Measurements from ENCODE around the gene PLAU.

DNA sequence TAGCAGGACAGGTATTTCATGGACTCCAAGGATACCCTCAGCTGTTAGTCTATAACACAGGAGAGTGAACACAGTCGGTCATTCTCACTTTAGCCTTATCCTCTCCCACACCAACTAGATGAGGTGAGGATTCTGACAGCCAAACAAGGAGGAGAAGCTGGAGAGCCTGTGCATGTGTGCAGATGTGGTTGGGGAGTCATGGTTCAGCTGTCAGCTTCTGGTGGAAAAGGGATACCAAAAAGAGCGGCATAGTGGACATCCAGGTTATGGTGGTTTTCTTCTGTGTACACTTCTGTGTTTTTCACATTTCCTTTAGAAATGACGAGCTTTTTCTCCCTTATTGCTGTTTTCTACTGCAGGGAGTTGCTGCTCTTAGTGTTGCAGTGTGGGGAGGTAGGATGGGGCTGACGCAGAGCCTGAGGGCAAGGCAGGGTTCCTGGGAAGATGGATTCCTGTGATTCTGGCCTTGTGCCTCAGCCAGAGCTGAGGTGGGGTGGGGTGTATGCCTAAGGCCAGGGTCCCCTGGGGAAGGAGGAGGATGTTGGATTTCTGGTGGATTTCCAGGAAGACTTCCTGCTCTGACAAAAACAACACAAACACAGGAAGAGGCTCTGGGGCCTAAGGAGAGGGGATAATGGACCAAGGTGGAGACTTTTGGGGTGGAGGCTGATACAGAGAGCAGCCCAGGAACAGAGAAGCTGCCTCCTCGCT is 26.6 kb downstream of the PLAU start:
- TF ChIP-seq CEBPB (IDR thresholded peaks at IDR 0.05) (no peak), ZBTB7A (IDR thresholded peaks at IDR 0.05; ENCODE audit: low read depth) (no peak), MAX (IDR thresholded peaks at IDR 0.05) (no peak), EP300 (IDR thresholded peaks at IDR 0.05; ENCODE audit: borderline replicate concordance) (no peak), TCF12 (IDR thresholded peaks at IDR 0.05; ENCODE audit: low read depth) (no peak), EGR1 (IDR thresholded peaks at IDR 0.05) (no peak), USF1 (IDR thresholded peaks at IDR 0.05) (no peak), CREB1 (IDR thresholded peaks at IDR 0.05; ENCODE audit: low read depth) (no peak)
- TF ChIP-seq, protein P1, sequence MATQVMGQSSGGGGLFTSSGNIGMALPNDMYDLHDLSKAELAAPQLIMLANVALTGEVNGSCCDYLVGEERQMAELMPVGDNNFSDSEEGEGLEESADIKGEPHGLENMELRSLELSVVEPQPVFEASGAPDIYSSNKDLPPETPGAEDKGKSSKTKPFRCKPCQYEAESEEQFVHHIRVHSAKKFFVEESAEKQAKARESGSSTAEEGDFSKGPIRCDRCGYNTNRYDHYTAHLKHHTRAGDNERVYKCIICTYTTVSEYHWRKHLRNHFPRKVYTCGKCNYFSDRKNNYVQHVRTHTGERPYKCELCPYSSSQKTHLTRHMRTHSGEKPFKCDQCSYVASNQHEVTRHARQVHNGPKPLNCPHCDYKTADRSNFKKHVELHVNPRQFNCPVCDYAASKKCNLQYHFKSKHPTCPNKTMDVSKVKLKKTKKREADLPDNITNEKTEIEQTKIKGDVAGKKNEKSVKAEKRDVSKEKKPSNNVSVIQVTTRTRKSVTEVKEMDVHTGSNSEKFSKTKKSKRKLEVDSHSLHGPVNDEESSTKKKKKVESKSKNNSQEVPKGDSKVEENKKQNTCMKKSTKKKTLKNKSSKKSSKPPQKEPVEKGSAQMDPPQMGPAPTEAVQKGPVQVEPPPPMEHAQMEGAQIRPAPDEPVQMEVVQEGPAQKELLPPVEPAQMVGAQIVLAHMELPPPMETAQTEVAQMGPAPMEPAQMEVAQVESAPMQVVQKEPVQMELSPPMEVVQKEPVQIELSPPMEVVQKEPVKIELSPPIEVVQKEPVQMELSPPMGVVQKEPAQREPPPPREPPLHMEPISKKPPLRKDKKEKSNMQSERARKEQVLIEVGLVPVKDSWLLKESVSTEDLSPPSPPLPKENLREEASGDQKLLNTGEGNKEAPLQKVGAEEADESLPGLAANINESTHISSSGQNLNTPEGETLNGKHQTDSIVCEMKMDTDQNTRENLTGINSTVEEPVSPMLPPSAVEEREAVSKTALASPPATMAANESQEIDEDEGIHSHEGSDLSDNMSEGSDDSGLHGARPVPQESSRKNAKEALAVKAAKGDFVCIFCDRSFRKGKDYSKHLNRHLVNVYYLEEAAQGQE (IDR thresholded peaks at IDR 0.05; ENCODE audit: low read depth) = no peak

Measured in Ishikawa (cell line).